HCT116 (cell line): ENCODE measurements around the gene EIF4A3. TPM values are rescaled to one million over a fixed set of nuclear protein-coding genes. Genes with fewer than 3 reads are reported as not detected.

Experiments
- ATAC-seq: fragments of 200-7000 bp; cut with Tn5 transposase; 2 replicates; pipeline ENCODE4 v1.9.1; 2020; ENCODE audit warnings: mild to moderate bottlenecking, moderate library complexity
- BruUV-seq: library from RNA; stranded (reverse); fragments of 400-500 nt; replicated peaks from 2 replicates; lab custom pipeline; 2021; lab: Mats Ljungman, UMichigan
- CTCF ChIA-PET: fragments of 300-600 bp; sonication (Branson Sonifier 250); formaldehyde crosslinking; loops from one replicate; lab custom pipeline; 2021; ENCODE audit warnings: antibody characterized with exemption; lab: Charles Lee
- POLR2A ChIA-PET: fragments of 300-600, 350-600 bp; sonication (Branson Sonifier 250); formaldehyde crosslinking; loops from one replicate; lab custom pipeline; 2021; ENCODE audit warnings: antibody characterized with exemption; lab: Charles Lee
- RAD21 ChIA-PET, 2 experiments: fragments of 300-600 bp; sonication (Branson Sonifier 250); formaldehyde crosslinking; loops; one replicate each; lab custom pipeline; 2023; ENCODE audit warnings: low total read pairs in 2 of 2; ENCODE audit not compliant: uncharacterized antibody in 2 of 2, unreplicated experiment in 2 of 2, low non-redundant PET in 1 of 2; lab: Charles Lee
- DNase-seq: peaks from one replicate; pipeline ENCODE4 v3.0.0-alpha.2; 2010; ENCODE audit warnings: low read depth, low spot score
- H2AFZ ChIP-seq: fragments of 200-600 bp; shearing (Covaris generic), sonication (generic); 2 replicates; pipeline ENCODE4 v1.6.1; 2017; ENCODE audit warnings: low read depth, mixed run types, mixed read lengths, antibody characterized with exemption, low read length; ENCODE audit not compliant: poor library complexity, severe bottlenecking
- H3K27ac ChIP-seq: 2 replicates; pipeline ENCODE4 v1.5.1; 2012; ENCODE audit warnings: low read depth, low read length
- H3K27me3 ChIP-seq: fragments of 200-600 bp; sonication (generic); 2 replicates; pipeline ENCODE4 v1.6.1; 2016; ENCODE audit warnings: mixed run types, low read length, mixed read lengths; ENCODE audit not compliant: insufficient read depth
- H3K36me3 ChIP-seq, 2 experiments: fragments of 200-500 bp in 1 of 2; fragments of 200-600 bp in 1 of 2; sonication (Bioruptor generic) in 1 of 2; sonication (generic) in 1 of 2; 2 replicates each; pipeline versions ENCODE4 v1.5.1 to v1.6.1; 2014 to 2016; ENCODE audit warnings: low read length in 2 of 2, inconsistent platforms in 1 of 2, mixed read lengths in 1 of 2, mixed run types in 1 of 2; ENCODE audit not compliant: insufficient read depth in 2 of 2, control insufficient read depth in 1 of 2
- H3K4me1 ChIP-seq, 2 experiments: fragments of 200-600 bp in 1 of 2; sonication (generic) in 1 of 2; 2 replicates each; pipeline versions ENCODE4 v1.5.1 to v1.6.1; 2012 to 2017; ENCODE audit warnings: low read length in 2 of 2, inconsistent platforms in 1 of 2, mild to moderate bottlenecking in 1 of 2, mixed read lengths in 1 of 2, mixed run types in 1 of 2, moderate library complexity in 1 of 2; ENCODE audit not compliant: insufficient read depth in 2 of 2, control insufficient read depth in 1 of 2
- H3K4me2 ChIP-seq: fragments of 200-600 bp; sonication (generic); 2 replicates; pipeline ENCODE4 v1.6.1; 2017; ENCODE audit warnings: mixed run types, low read length, mixed read lengths
- H3K4me3 ChIP-seq, 2 experiments: fragments of 200-600 bp in 1 of 2; sonication (generic) in 1 of 2; replicated peaks in 1 of 2; 2 replicates each; pipeline ENCODE4 v1.5.1; 2011 to 2016; ENCODE audit warnings: low read length in 2 of 2, control low read depth in 1 of 2, low read depth in 1 of 2, mild to moderate bottlenecking in 1 of 2, mixed read lengths in 1 of 2, mixed run types in 1 of 2
- H3K79me2 ChIP-seq: fragments of 200-600 bp; sonication (generic); 2 replicates; pipeline ENCODE4 v1.6.1; 2017; ENCODE audit warnings: mild to moderate bottlenecking, mixed run types, low read length, moderate library complexity, mixed read lengths; ENCODE audit not compliant: insufficient read depth
- H3K9ac ChIP-seq: fragments of 200-600 bp; sonication (generic); 2 replicates; pipeline ENCODE4 v1.6.1; 2016; ENCODE audit warnings: low read length, mixed read lengths
- H3K9me2 ChIP-seq: fragments of 200-600 bp; sonication (generic), shearing (Covaris generic); 2 replicates; pipeline ENCODE4 v1.6.1; 2017; ENCODE audit warnings: mixed run types, mild to moderate bottlenecking, moderate library complexity; ENCODE audit not compliant: insufficient read depth
- H3K9me3 ChIP-seq, 2 experiments: fragments of 200-500 bp in 1 of 2; fragments of 200-600 bp in 1 of 2; sonication (Bioruptor generic) in 1 of 2; sonication (generic) in 1 of 2; 2 replicates each; pipeline ENCODE4 v1.6.1; 2014 to 2017; ENCODE audit warnings: low read length in 2 of 2, mixed read lengths in 2 of 2, inconsistent platforms in 1 of 2, low read depth in 1 of 2, mild to moderate bottlenecking in 1 of 2, mixed run types in 1 of 2, moderate library complexity in 1 of 2; ENCODE audit not compliant: control insufficient read depth in 1 of 2, insufficient read depth in 1 of 2
- H4K20me1 ChIP-seq: fragments of 200-600 bp; sonication (generic), shearing (Covaris generic); 2 replicates; pipeline ENCODE4 v1.6.1; 2017; ENCODE audit warnings: mixed run types, mild to moderate bottlenecking, moderate library complexity; ENCODE audit not compliant: insufficient read depth
- CEBPB ChIP-seq: IDR thresholded peaks from 2 replicates; pipeline ENCODE4 v1.6.1; 2012; ENCODE audit warnings: low read depth
- ELF1 ChIP-seq: IDR thresholded peaks from 2 replicates; pipeline ENCODE4 v1.6.1; 2012; ENCODE audit warnings: low read depth, borderline replicate concordance
- FOSL1 ChIP-seq: IDR thresholded peaks from 2 replicates; pipeline ENCODE4 v1.6.1; 2012; ENCODE audit warnings: low read depth
- POLR2A ChIP-seq: IDR thresholded peaks from 2 replicates; pipeline ENCODE4 v1.7.0; 2011; ENCODE audit warnings: borderline replicate concordance; ENCODE audit not compliant: insufficient read depth, insufficient read length; ENCODE audit errors: extremely low read depth
- SIN3A ChIP-seq: IDR thresholded peaks from 2 replicates; pipeline ENCODE4 v1.6.1; 2012; ENCODE audit warnings: low read depth
- SP1 ChIP-seq: IDR thresholded peaks from 2 replicates; pipeline ENCODE4 v1.6.1; 2012; ENCODE audit warnings: low read depth
- ZNF274 ChIP-seq: fragments of 200-500 bp; sonication (Bioruptor generic); IDR thresholded peaks from 2 replicates; pipeline ENCODE4 v1.6.1; 2014; ENCODE audit warnings: mild to moderate bottlenecking, low read depth, low read length, inconsistent platforms
- intact Hi-C: fragments of 100-400 bp; cut with micrococcal nuclease; formaldehyde crosslinking; loops from 2 replicates; pipeline ENCODE4 v1.10.0; 2022
- total RNA-seq: library from RNA; stranded (reverse); gene quantifications from one replicate; pipeline ENCODE4 v1.2.1, GENCODE V29; 2021; ENCODE audit not compliant: unreplicated experiment
- TF ChIP-seq, protein P1 (sequence below): IDR thresholded peaks from 2 replicates; pipeline ENCODE4 v1.6.1; 2012; ENCODE audit warnings: low read depth
- TF ChIP-seq, protein P2 (sequence below): IDR thresholded peaks from 2 replicates; pipeline ENCODE4 v1.6.1; 2012

EIF4A3 gene
- total RNA-seq, 1 experiment from 2014 or later, result 248 TPM

DNA sequence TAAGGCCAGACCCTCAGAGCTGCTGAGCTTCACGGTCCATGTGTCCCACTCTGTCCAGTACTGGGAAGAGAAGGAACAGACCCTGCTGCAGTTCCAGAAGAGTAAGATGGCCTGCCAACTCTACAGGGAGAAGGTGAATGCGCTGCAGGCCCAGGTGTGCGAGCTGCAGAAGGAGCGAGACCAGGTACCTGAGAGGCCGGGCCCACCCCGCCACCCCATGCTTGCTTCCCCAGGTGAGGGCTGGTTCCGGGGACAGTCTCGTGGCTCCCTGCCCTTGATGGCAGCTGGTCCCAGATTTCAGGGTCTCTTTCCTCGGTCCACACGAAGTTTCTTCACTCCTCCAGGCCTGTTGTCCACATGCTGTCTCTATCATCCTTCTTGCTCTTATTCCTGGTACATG, 43.8 kb upstream of the EIF4A3 start:
- Histone ChIP-seq H3K4me1 (peaks cover 0 to 16% of the 10 kb centered on the region in 2 experiments; a peak in 1 of 4 replicates), H3K4me3 (no peak overlapping the region), H3K27me3 (no peaks in the 10 kb centered on the region; the same call in 1 of the 2 replicates), H3K27ac (no peak overlapping the region), H4K20me1 (no peaks in the 10 kb centered on the region), H3K9me3 (no peaks in the 10 kb centered on the region; a peak in 1 of 4 replicates), H2AFZ (no peak overlapping the region)
- BruUV-seq, result no TSS peak
- intact Hi-C loops, result no loop called here
- RAD21 ChIA-PET, result no interaction called here
- ATAC-seq, result no peak
- TF ChIP-seq SP1 (no peak), CEBPB (no peak), FOSL1 (no peak), ZNF274 (no peak), SIN3A (no peak), ELF1 (no peak), POLR2A (no peak)
- TF ChIP-seq, protein P1, sequence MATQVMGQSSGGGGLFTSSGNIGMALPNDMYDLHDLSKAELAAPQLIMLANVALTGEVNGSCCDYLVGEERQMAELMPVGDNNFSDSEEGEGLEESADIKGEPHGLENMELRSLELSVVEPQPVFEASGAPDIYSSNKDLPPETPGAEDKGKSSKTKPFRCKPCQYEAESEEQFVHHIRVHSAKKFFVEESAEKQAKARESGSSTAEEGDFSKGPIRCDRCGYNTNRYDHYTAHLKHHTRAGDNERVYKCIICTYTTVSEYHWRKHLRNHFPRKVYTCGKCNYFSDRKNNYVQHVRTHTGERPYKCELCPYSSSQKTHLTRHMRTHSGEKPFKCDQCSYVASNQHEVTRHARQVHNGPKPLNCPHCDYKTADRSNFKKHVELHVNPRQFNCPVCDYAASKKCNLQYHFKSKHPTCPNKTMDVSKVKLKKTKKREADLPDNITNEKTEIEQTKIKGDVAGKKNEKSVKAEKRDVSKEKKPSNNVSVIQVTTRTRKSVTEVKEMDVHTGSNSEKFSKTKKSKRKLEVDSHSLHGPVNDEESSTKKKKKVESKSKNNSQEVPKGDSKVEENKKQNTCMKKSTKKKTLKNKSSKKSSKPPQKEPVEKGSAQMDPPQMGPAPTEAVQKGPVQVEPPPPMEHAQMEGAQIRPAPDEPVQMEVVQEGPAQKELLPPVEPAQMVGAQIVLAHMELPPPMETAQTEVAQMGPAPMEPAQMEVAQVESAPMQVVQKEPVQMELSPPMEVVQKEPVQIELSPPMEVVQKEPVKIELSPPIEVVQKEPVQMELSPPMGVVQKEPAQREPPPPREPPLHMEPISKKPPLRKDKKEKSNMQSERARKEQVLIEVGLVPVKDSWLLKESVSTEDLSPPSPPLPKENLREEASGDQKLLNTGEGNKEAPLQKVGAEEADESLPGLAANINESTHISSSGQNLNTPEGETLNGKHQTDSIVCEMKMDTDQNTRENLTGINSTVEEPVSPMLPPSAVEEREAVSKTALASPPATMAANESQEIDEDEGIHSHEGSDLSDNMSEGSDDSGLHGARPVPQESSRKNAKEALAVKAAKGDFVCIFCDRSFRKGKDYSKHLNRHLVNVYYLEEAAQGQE, result no peak
- TF ChIP-seq, protein P2, sequence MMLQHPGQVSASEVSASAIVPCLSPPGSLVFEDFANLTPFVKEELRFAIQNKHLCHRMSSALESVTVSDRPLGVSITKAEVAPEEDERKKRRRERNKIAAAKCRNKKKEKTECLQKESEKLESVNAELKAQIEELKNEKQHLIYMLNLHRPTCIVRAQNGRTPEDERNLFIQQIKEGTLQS, result no peak
- TF ChIP-seq, all 23 proteins: peak for 0
- H3K36me3 ChIP-seq, result no peaks in the 10 kb centered on the region
- POLR2A ChIA-PET, result interaction anchor here (1.7 kb wide), 1 partner anchor 41 kb away, joined by 4 read pairs; no protein-coding TSS in a partner anchor
- H3K79me2 ChIP-seq, result no peaks in the 10 kb centered on the region
- no peak overlapping the region for H3K9ac ChIP-seq
- CTCF ChIA-PET, result interaction anchor here (1.0 kb wide), 1 partner anchor 9 kb away, joined by 4 read pairs; no protein-coding TSS in a partner anchor
- H3K9me2 ChIP-seq, result no peaks in the 10 kb centered on the region
- DNase-seq, result no peak
- H3K4me2 ChIP-seq, result no peak overlapping the region
